Dendritic cell treated with granulocyte-macrophage colony-stimulating factor and Interleukin-4, amounts not matched to agents 40 ng/mL and 50 ng/mL, for 4 days (primary cell): ENCODE measurements around the gene LHFPL3.

ENCODE experiments used
- H3K27ac Mint-ChIP-seq: one replicate; pipeline ENCODE4 v1.8.0; 2022; ENCODE audit warnings: mild to moderate bottlenecking, mixed read lengths
- H3K27me3 Mint-ChIP-seq: one replicate; pipeline ENCODE4 v1.8.0; 2022; ENCODE audit warnings: mild to moderate bottlenecking, mixed read lengths
- H3K36me3 Mint-ChIP-seq: one replicate; pipeline ENCODE4 v1.8.0; 2022; ENCODE audit warnings: low read depth, mixed read lengths
- H3K4me1 Mint-ChIP-seq: one replicate; pipeline ENCODE4 v1.8.0; 2022; ENCODE audit warnings: low read depth, mixed read lengths
- H3K4me3 Mint-ChIP-seq: one replicate; pipeline ENCODE4 v1.8.0; 2022; ENCODE audit warnings: mild to moderate bottlenecking, moderate library complexity, mixed read lengths
- H3K9me3 Mint-ChIP-seq: one replicate; pipeline ENCODE4 v1.8.0; 2022; ENCODE audit warnings: mixed read lengths
- intact Hi-C: fragments of 100-400 bp; cut with micrococcal nuclease; formaldehyde crosslinking; loops from one replicate; pipeline ENCODE4 v1.15.0; 2022

Gene LHFPL3

GRCh38 chr7:104408371-104408770, 80.0 kb downstream of the LHFPL3 start:
- H3K4me1 Mint-ChIP-seq = no peaks in the 10 kb centered on the region
- intact Hi-C loops = no loop called here
- H3K4me3 Mint-ChIP-seq = no peak overlapping the region
- no peaks in the 10 kb centered on the region for H3K36me3 Mint-ChIP-seq
- no peak overlapping the region for H3K27ac Mint-ChIP-seq
- H3K9me3 Mint-ChIP-seq = no peaks in the 10 kb centered on the region
- no peaks in the 10 kb centered on the region for H3K27me3 Mint-ChIP-seq

DNA sequence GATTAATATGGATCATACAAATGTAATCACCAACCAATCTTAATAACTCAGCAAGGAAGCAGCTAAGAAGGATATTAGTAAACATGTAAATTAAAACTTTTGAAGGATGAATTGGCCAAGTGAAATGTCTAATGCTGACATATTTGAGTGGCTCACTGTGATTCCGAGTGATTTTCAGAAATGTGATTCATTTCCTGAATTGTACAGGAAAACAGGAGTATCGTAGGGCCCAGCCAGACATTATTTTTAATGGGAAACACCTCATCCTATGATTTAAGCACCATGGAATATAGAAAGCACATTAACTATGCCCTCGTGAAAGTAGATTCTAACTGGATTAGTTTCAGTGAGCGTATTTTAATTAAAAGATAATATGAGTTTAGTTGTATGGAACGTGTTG, 82.3 kb downstream of the LHFPL3 start:
- H3K4me1 Mint-ChIP-seq = no peaks in the 10 kb centered on the region
- H3K9me3 Mint-ChIP-seq = no peaks in the 10 kb centered on the region
- no peaks in the 10 kb centered on the region for H3K36me3 Mint-ChIP-seq
- H3K4me3 Mint-ChIP-seq = no peak overlapping the region
- intact Hi-C loops = no loop called here
- no peak overlapping the region for H3K27ac Mint-ChIP-seq
- no peaks in the 10 kb centered on the region for H3K27me3 Mint-ChIP-seq

DNA sequence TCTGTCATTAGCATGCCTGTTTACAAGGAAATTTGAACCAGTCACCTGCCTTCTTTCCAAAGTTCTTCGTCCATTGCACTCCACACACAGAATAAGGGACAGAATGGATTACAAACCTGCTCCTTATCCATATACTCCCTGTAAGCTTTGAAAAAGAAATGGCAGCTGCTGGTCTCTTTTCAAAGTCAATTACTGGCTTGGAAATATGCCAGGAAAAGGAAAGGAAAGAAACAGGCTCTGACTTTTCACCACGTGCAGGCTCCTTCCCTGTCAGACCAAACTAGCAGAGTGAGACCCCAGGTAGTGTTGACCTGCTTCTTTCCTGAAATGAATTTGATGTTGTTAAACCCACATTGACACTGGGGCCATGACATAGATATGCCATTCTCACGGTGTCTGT, 84.5 kb downstream of the LHFPL3 start:
- intact Hi-C loops = no loop called here
- Mint-ChIP-seq H3K4me1 (no peaks in the 10 kb centered on the region), H3K36me3 (no peaks in the 10 kb centered on the region), H3K27me3 (no peaks in the 10 kb centered on the region), H3K9me3 (no peaks in the 10 kb centered on the region), H3K4me3 (no peak overlapping the region), H3K27ac (no peak overlapping the region)

GRCh38 chr7:104414216-104414615, 85.8 kb downstream of the LHFPL3 start:
- H3K27ac Mint-ChIP-seq = no peak overlapping the region
- no peaks in the 10 kb centered on the region for H3K4me1 Mint-ChIP-seq
- H3K27me3 Mint-ChIP-seq = no peaks in the 10 kb centered on the region
- intact Hi-C loops = no loop called here
- H3K36me3 Mint-ChIP-seq = no peaks in the 10 kb centered on the region
- H3K9me3 Mint-ChIP-seq = no peaks in the 10 kb centered on the region
- no peak overlapping the region for H3K4me3 Mint-ChIP-seq

GRCh38 chr7:104415700-104416099, 87.3 kb downstream of the LHFPL3 start:
- intact Hi-C loops = no loop called here
- Mint-ChIP-seq H3K4me1 (no peaks in the 10 kb centered on the region), H3K9me3 (no peaks in the 10 kb centered on the region), H3K27me3 (no peaks in the 10 kb centered on the region), H3K36me3 (no peaks in the 10 kb centered on the region), H3K27ac (no peak overlapping the region), H3K4me3 (no peak overlapping the region)

DNA sequence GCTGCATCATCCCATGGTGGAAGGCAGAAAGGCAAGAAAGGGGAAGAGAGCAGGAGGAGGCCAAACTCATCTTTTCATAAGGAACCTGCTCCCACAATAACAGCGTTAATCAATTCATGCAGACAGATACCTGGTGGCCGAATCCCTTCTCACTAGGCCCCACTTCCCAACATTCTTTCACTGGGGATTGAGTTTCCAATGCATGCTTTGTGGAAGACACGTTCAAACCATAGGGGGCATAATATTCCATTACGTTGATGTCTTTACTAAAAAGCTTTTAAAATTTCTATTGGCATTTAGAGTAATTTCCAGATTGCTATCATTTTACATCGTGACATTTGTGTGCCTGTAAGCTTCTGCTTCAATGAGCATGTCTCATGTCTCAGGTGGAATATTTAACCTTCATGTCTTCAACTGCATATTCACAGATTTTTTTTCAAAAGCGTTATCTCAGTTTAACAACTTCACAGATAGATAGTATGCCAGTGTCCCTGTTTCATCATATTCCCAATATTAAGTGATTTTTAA, 88.5 kb downstream of the LHFPL3 start:
- Mint-ChIP-seq H3K27ac (no peak overlapping the region), H3K27me3 (no peaks in the 10 kb centered on the region), H3K4me3 (no peak overlapping the region), H3K9me3 (no peaks in the 10 kb centered on the region), H3K36me3 (no peaks in the 10 kb centered on the region), H3K4me1 (no peaks in the 10 kb centered on the region)
- intact Hi-C loops = no loop called here

- Mint-ChIP-seq H3K27me3 (no peaks in the 10 kb centered on the region), H3K27ac (no peak overlapping the region), H3K4me3 (no peak overlapping the region), H3K9me3 (no peaks in the 10 kb centered on the region), H3K4me1 (no peaks in the 10 kb centered on the region), H3K36me3 (no peaks in the 10 kb centered on the region)
- intact Hi-C loops = no loop called here
Observed at GRCh38 chr7:104431930-104432329, 103.5 kb downstream of the LHFPL3 start.

DNA sequence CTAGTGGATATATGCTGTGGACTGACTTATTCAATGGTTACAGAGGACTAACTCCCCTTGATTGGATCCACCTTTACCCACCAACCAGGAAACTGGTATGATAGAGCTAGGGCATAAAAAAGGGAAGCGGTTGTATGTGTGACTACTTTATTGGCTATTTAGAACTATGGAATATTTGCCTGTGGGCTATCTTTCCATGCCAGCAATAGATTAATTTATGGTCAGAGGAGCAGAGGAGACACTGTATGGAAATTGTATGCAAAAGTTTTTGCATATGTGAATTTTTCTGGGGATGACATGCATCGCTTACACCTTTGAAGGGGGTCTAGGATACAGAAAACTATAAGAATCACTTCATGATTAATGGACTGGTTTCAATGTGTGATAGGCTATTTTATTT, 105.7 kb downstream of the LHFPL3 start:
- Mint-ChIP-seq H3K4me3 (no peak overlapping the region), H3K4me1 (no peaks in the 10 kb centered on the region), H3K36me3 (no peaks in the 10 kb centered on the region), H3K27me3 (no peaks in the 10 kb centered on the region), H3K27ac (no peak overlapping the region), H3K9me3 (no peaks in the 10 kb centered on the region)
- intact Hi-C loops = no loop called here

GRCh38 chr7:104442481-104442880, 114.1 kb downstream of the LHFPL3 start:
- Mint-ChIP-seq H3K27me3 (no peaks in the 10 kb centered on the region), H3K36me3 (no peaks in the 10 kb centered on the region), H3K27ac (no peak overlapping the region)

GRCh38 chr7:104444017-104444416, 115.6 kb downstream of the LHFPL3 start:
- Mint-ChIP-seq H3K4me3 (no peak overlapping the region), H3K27me3 (no peaks in the 10 kb centered on the region), H3K4me1 (no peaks in the 10 kb centered on the region), H3K9me3 (no peaks in the 10 kb centered on the region), H3K27ac (no peak overlapping the region), H3K36me3 (no peaks in the 10 kb centered on the region)
- intact Hi-C loops = no loop called here

More at GRCh38 chr7:104442481-104442880, 114.1 kb downstream of the LHFPL3 start:
- intact Hi-C loops = no loop called here
- Mint-ChIP-seq H3K4me1 (no peaks in the 10 kb centered on the region), H3K9me3 (no peaks in the 10 kb centered on the region), H3K4me3 (no peak overlapping the region)

DNA sequence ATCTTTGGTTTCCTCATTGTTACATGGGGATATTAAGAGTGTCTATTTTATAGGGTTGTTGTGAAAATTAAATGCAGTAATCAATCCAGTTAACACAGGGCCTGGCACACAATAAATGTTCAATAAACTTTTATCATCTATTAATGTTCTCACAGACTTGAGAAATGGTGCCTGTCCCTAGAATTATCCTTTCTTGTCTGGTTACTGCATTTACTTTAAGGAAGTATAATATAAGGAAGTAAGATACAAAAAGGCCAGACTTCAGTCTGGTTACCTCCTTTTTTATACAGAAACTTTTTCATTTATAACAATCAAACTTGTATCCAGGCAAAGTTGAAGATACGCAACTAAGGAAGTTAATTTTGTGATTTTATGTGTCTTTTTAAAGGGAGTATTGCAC, 117.0 kb downstream of the LHFPL3 start:
- intact Hi-C loops = no loop called here
- no peaks in the 10 kb centered on the region for H3K27me3 Mint-ChIP-seq
- H3K27ac Mint-ChIP-seq = no peak overlapping the region
- no peaks in the 10 kb centered on the region for H3K36me3 Mint-ChIP-seq
- H3K9me3 Mint-ChIP-seq = no peaks in the 10 kb centered on the region
- no peak overlapping the region for H3K4me3 Mint-ChIP-seq
- H3K4me1 Mint-ChIP-seq = no peaks in the 10 kb centered on the region

DNA sequence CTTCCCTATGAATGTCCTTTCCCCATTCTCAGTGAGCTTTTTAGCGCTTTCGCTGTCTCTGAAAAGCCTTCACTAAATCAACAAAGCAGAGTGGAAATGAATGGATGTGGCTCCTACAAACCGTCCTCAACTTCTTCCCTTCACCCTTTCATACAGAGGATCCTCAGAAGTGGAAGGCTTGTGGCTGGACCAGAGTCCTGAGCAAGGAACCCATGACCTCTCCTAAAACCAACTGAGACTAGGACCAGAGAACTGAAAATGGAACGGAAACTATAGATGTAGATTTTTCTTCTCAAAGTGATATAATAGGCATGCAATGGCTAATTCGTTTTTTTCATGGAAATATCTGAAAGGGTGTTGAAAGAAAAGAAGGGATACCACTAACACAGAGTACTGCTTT, 122.5 kb downstream of the LHFPL3 start:
- Mint-ChIP-seq H3K27me3 (no peaks in the 10 kb centered on the region), H3K27ac (no peak overlapping the region)

GRCh38 chr7:104453190-104453589, 124.8 kb downstream of the LHFPL3 start:
- no peaks in the 10 kb centered on the region for H3K4me1 Mint-ChIP-seq
- no peaks in the 10 kb centered on the region for H3K36me3 Mint-ChIP-seq
- H3K27ac Mint-ChIP-seq = no peak overlapping the region
- H3K4me3 Mint-ChIP-seq = no peak overlapping the region
- intact Hi-C loops = no loop called here
- no peaks in the 10 kb centered on the region for H3K27me3 Mint-ChIP-seq
- no peaks in the 10 kb centered on the region for H3K9me3 Mint-ChIP-seq

More for the DNA sequence above, 122.5 kb downstream of the LHFPL3 start:
- Mint-ChIP-seq H3K4me3 (no peak overlapping the region), H3K36me3 (no peaks in the 10 kb centered on the region), H3K9me3 (no peaks in the 10 kb centered on the region), H3K4me1 (no peaks in the 10 kb centered on the region)
- intact Hi-C loops = no loop called here

- Mint-ChIP-seq H3K4me1 (no peaks in the 10 kb centered on the region), H3K4me3 (no peak overlapping the region), H3K27ac (no peak overlapping the region), H3K36me3 (no peaks in the 10 kb centered on the region), H3K9me3 (peaks cover 34% of the 10 kb centered on the region), H3K27me3 (no peaks in the 10 kb centered on the region)
- intact Hi-C loops = no loop called here
Observed at GRCh38 chr7:104458875-104459274, 130.5 kb downstream of the LHFPL3 start.

DNA sequence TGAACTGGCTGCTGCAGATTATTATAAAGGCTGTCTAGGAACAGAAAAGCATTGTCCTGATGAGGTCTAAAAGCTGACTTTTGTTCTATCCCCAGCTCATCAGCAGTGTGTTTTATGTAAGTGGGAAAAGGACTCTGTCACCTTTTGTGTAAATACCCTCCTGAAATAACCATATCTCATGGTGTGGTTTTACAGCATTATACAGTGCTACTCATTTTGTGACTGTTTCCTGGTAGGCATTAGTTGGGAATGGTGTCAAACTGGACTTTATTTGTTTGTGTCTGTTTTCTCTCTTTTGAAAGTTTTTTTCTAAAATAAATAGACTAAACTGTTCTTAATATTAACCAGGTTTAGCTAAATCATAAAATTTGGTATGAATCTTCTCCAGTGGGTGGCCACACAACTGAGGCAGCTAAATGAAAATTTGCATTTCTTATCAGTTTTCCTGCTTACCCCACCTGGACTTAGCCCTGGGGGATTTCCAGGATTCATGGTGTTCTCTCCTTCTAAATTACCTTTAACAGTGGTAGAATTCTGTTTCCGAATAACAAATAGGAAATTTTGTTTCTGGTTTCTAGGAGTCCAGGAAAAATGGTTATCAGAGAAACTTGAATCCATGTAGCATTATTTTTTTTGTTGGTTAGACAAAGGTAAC, 140.9 kb downstream of the LHFPL3 start:
- H3K4me1 Mint-ChIP-seq = no peaks in the 10 kb centered on the region
- H3K27me3 Mint-ChIP-seq = no peaks in the 10 kb centered on the region
- H3K27ac Mint-ChIP-seq = no peak overlapping the region
- no peak overlapping the region for H3K4me3 Mint-ChIP-seq
- H3K9me3 Mint-ChIP-seq = peaks cover 17% of the 10 kb centered on the region
- no peaks in the 10 kb centered on the region for H3K36me3 Mint-ChIP-seq
- intact Hi-C loops = no loop called here
